ENCODE data around the gene TMED8. TPM values are rescaled to one million over a fixed set of nuclear protein-coding genes. Genes with fewer than 3 reads are reported as not detected.

Gene TMED8
- total and polyA plus RNA-seq, 7 donors, result 1.5 to 9.2 (median 2.9) TPM

GRCh38 chr14:77406718-77407117 lies 29.8 kb upstream of the TMED8 start:
- Histone ChIP-seq H3K4me1 (no peaks in the 10 kb centered on the region), H3K27ac (no peak overlapping the region), H3K9me3 (no peaks in the 10 kb centered on the region), H3K27me3 (ENCODE audit: insufficient read depth in 3 of 3, low read length in 2 of 3) (no peaks in the 10 kb centered on the region), H3K36me3 (ENCODE audit: insufficient read depth in 1 of 2, low read depth in 1 of 2) (no peaks in the 10 kb centered on the region), H3K4me3 (no peak overlapping the region)
- ATAC-seq, result no peak
- intact Hi-C loops (cut with DNase I), result no loop called here
- TF ChIP-seq CTCF (IDR thresholded peaks at IDR 0.05), result no peak
- 70 to 83% (median 75%) methylated on average over 6 of the region's 6 CpGs for WGBS, 3 donors
- DNase-seq, result no peak

GRCh38 chr14:77406086-77406485 lies 29.2 kb upstream of the TMED8 start:
- ATAC-seq, result no peak
- no peak for TF ChIP-seq CTCF (IDR thresholded peaks at IDR 0.05)
- no peaks in the 10 kb centered on the region for H3K9me3 ChIP-seq
- no peaks in the 10 kb centered on the region for H3K36me3 ChIP-seq (ENCODE audit: insufficient read depth in 1 of 2, low read depth in 1 of 2)
- no peaks in the 10 kb centered on the region for H3K27me3 ChIP-seq (ENCODE audit: insufficient read depth in 3 of 3, low read length in 2 of 3)
- DNase-seq, result no peak
- no peak overlapping the region for H3K27ac ChIP-seq
- intact Hi-C loops (cut with DNase I), result no loop called here
- 63 to 71% (median 71%) methylated on average over 3 of the region's 3 CpGs for WGBS, 3 donors
- H3K4me1 ChIP-seq, result no peaks in the 10 kb centered on the region
- no peak overlapping the region for H3K4me3 ChIP-seq

GRCh38 chr14:77403768-77404167 lies 26.9 kb upstream of the TMED8 start:
- Histone ChIP-seq H3K9me3 (no peaks in the 10 kb centered on the region), H3K4me3 (no peak overlapping the region), H3K27me3 (ENCODE audit: insufficient read depth in 3 of 3, low read length in 2 of 3) (no peaks in the 10 kb centered on the region), H3K36me3 (ENCODE audit: insufficient read depth in 1 of 2, low read depth in 1 of 2) (no peaks in the 10 kb centered on the region), H3K27ac (no peak overlapping the region), H3K4me1 (no peaks in the 10 kb centered on the region)
- 80 to 81% (median 80%) methylated on average over 3 of the region's 3 CpGs for WGBS, 3 donors
- ATAC-seq, result no peak
- DNase-seq, result no peak
- TF ChIP-seq CTCF (IDR thresholded peaks at IDR 0.05), result no peak
- intact Hi-C loops (cut with DNase I), result no loop called here

- Histone ChIP-seq H3K4me1 (no peaks in the 10 kb centered on the region), H3K36me3 (ENCODE audit: insufficient read depth in 1 of 2, low read depth in 1 of 2) (no peaks in the 10 kb centered on the region), H3K9me3 (no peaks in the 10 kb centered on the region), H3K27ac (no peak overlapping the region), H3K27me3 (ENCODE audit: insufficient read depth in 3 of 3, low read length in 2 of 3) (no peaks in the 10 kb centered on the region), H3K4me3 (no peak overlapping the region)
- DNase-seq (no peak), ATAC-seq (no peak)
- TF ChIP-seq CTCF (IDR thresholded peaks at IDR 0.05), result no peak
- WGBS, 3 donors, result 86 to 88% (median 87%) methylated on average over 6 of the region's 6 CpGs
- intact Hi-C loops (cut with DNase I), result no loop called here
Measured at GRCh38 chr14:77400216-77400615, 23.3 kb upstream of the TMED8 start.

- H3K9me3 ChIP-seq, result no peaks in the 10 kb centered on the region
- TF ChIP-seq CTCF (IDR thresholded peaks at IDR 0.05), result no peak
- no peak for DNase-seq
- H3K4me3 ChIP-seq, result no peak overlapping the region
- H3K4me1 ChIP-seq, result no peaks in the 10 kb centered on the region
- no peak for ATAC-seq
- H3K27ac ChIP-seq, result no peak overlapping the region
- intact Hi-C loops (cut with DNase I), result no loop called here
- H3K27me3 ChIP-seq (ENCODE audit: insufficient read depth in 3 of 3, low read length in 2 of 3), result no peaks in the 10 kb centered on the region
- whole genome bisulfite sequencing, 3 donors, result 92 to 96% (median 94%) methylated on average over 4 of the region's 4 CpGs
- no peaks in the 10 kb centered on the region for H3K36me3 ChIP-seq (ENCODE audit: insufficient read depth in 1 of 2, low read depth in 1 of 2)
Measured at GRCh38 chr14:77390188-77390587, 13.3 kb upstream of the TMED8 start.
